HEK293T (cell line): ENCODE results near the gene PLCL2.

Source experiments
- CTCF ChIA-PET: fragments of 350-600 bp; formaldehyde crosslinking; extraction: SDS; loops from one replicate; lab custom pipeline; 2021; ENCODE audit warnings: antibody characterized with exemption, inconsistent platforms; lab: Yijun Ruan, JAX
- POLR2A ChIA-PET: fragments of 350-600 bp; formaldehyde crosslinking; extraction: SDS; loops from one replicate; lab custom pipeline; 2020; ENCODE audit warnings: antibody characterized with exemption, inconsistent platforms; lab: Yijun Ruan, JAX
- DNase-seq: peaks from one replicate; pipeline ENCODE4 v3.0.0; 2012; ENCODE audit warnings: mixed read lengths; ENCODE audit errors: extremely low spot score
- ARNT ChIP-seq: fragments of 450-650 bp; IDR thresholded peaks from 2 replicates; pipeline ENCODE4 v1.6.1; 2017; ENCODE audit warnings: mild to moderate bottlenecking
- BHLHE40 ChIP-seq: fragments of 450-650 bp; IDR thresholded peaks from 2 replicates; pipeline ENCODE4 v1.6.1; 2016; ENCODE audit warnings: mild to moderate bottlenecking, moderate library complexity, borderline replicate concordance
- CTBP1 ChIP-seq: fragments of 450-650 bp; IDR thresholded peaks from 2 replicates; pipeline ENCODE4 v1.6.1; 2016; ENCODE audit warnings: borderline replicate concordance
- ELF4 ChIP-seq: fragments of 450-650 bp; IDR thresholded peaks from 2 replicates; pipeline ENCODE4 v1.6.1; 2017; ENCODE audit warnings: antibody characterized with exemption
- FOXA1 ChIP-seq: fragments of 450-650 bp; IDR thresholded peaks from 2 replicates; pipeline ENCODE4 v1.6.1; 2016; ENCODE audit warnings: mild to moderate bottlenecking
- FOXK2 ChIP-seq: fragments of 450-650 bp; IDR thresholded peaks from 2 replicates; pipeline ENCODE4 v1.6.1; 2016; ENCODE audit warnings: mild to moderate bottlenecking
- FOXM1 ChIP-seq: fragments of 450-650 bp; IDR thresholded peaks from 2 replicates; pipeline ENCODE4 v1.6.1; 2017; ENCODE audit warnings: mild to moderate bottlenecking, borderline replicate concordance
- HDGF ChIP-seq: fragments of 450-650 bp; IDR thresholded peaks from 2 replicates; pipeline ENCODE4 v1.6.1; 2017; ENCODE audit warnings: antibody characterized with exemption, borderline replicate concordance
- L3MBTL2 ChIP-seq: fragments of 450-650 bp; conservative IDR thresholded peaks from 2 replicates; pipeline ENCODE4 v1.6.1; 2016; ENCODE audit warnings: mild to moderate bottlenecking
- LEF1 ChIP-seq: fragments of 450-650 bp; IDR thresholded peaks from 2 replicates; pipeline ENCODE4 v1.6.1; 2017; ENCODE audit warnings: mild to moderate bottlenecking, borderline replicate concordance
- NFRKB ChIP-seq: fragments of 450-650 bp; IDR thresholded peaks from 2 replicates; pipeline ENCODE4 v1.6.1; 2016; ENCODE audit warnings: mild to moderate bottlenecking, moderate library complexity
- SP1 ChIP-seq: fragments of 450-650 bp; IDR thresholded peaks from 2 replicates; pipeline ENCODE4 v1.6.1; 2017
- SUZ12 ChIP-seq: fragments of 450-650 bp; IDR thresholded peaks from 2 replicates; pipeline ENCODE4 v1.6.1; 2016; ENCODE audit warnings: mild to moderate bottlenecking
- TARDBP ChIP-seq: fragments of 450-650 bp; IDR thresholded peaks from 2 replicates; pipeline ENCODE4 v1.6.1; 2016
- ZNF384 ChIP-seq: fragments of 450-650 bp; IDR thresholded peaks from 2 replicates; pipeline ENCODE4 v1.6.1; 2016
- TF ChIP-seq, protein P1 (sequence below): fragments of 450-650 bp; IDR thresholded peaks from 2 replicates; pipeline ENCODE4 v1.6.1; 2016

The PLCL2 gene

GRCh38 chr3:16884748-16885592 lies at the start of gene PLCL2:
Gene PLCL2, plus strand, starts transcription at chr3:16884955. Its CDS starts 85 bp downstream, at chr3:16885040.
- ChIA-PET CTCF (interaction anchor here (0.8 to 2.4 kb wide), 6 partner anchors 10 to 32 kb away, joined by 3 to 10 read pairs (median 4); no protein-coding TSS in a partner anchor), POLR2A (interaction anchor here (1.3 to 1.9 kb wide), 2 partner anchors 12 to 17 kb away, joined by 3 to 9 read pairs; no protein-coding TSS in a partner anchor)
- TF ChIP-seq L3MBTL2 (0 out of 2 replicates have a peak, but pooled peaks have one; percentile 8), CTBP1 (no peak), ZNF384 (peak; percentile 73)
- TF ChIP-seq, protein P1, sequence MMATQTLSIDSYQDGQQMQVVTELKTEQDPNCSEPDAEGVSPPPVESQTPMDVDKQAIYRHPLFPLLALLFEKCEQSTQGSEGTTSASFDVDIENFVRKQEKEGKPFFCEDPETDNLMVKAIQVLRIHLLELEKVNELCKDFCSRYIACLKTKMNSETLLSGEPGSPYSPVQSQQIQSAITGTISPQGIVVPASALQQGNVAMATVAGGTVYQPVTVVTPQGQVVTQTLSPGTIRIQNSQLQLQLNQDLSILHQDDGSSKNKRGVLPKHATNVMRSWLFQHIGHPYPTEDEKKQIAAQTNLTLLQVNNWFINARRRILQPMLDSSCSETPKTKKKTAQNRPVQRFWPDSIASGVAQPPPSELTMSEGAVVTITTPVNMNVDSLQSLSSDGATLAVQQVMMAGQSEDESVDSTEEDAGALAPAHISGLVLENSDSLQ: no peak
- peak; percentile 46 for DNase-seq

DNA sequence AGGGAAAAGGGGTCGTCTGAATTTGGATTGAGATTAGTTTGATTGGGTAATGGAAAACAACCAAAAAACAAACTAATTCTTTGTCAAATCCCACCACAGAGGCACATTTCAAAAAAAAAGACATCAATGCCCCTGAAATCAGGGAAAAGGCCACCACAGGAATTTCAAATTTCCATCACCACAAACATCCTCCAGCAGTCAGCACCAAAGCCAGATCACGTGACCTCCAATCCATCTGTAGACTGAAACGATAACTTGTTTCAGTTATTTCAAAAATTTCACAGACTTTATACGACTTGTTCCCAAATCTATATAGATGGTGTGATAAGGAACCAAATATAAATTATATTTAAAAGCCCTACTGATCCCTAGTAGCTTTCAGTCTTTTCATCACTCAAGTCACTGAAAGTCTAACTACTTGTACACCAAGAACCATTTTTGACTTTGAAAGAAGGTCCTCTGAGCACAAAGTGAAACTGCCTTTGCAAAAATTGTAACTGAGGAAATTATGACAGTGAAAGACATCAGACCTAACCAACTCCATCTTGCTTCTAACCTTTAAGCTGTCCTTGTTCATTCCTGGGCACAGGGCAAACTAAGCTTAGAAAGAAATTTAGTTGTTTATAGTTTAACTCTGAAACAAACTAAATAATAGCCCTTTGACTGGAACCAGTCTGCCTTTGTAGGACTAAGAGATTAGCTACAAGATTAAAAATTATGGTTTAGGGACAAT lies 48.1 kb upstream of the PLCL2 start:
- ChIA-PET POLR2A (no interaction called here), CTCF (no interaction called here)
- no peak for DNase-seq
- TF ChIP-seq NFRKB (no peak), TARDBP (no peak), LEF1 (no peak), L3MBTL2 (no peak), HDGF (no peak), FOXM1 (no peak), ZNF384 (no peak), SP1 (no peak), CTBP1 (no peak), FOXA1 (no peak), FOXK2 (no peak), ARNT (no peak), BHLHE40 (no peak), ELF4 (no peak), SUZ12 (no peak)
- TF ChIP-seq, protein P1: no peak

DNA sequence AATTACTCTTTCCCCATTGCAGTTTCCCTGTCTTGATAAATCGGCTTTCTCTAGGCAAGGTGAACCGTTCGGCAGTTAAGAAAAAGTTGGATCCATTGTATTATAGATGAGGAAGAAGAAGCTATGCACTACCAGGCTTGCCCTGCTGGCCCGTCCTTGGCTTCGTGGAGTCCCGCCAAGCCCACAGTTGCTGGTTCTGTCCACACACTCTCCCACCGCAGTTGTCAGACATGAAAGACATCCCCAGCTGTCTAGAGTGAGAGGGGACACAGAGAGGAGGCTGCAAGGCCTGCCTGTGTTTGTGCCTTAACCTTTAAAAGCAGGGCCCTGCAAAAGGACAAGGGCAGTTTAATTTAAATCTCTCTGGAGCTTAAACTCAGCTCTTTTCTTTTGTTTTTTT lies 47.2 kb upstream of the PLCL2 start:
- POLR2A ChIA-PET: no interaction called here
- no peak for DNase-seq
- TF ChIP-seq SP1 (no peak), FOXM1 (no peak), L3MBTL2 (no peak), LEF1 (no peak), ARNT (no peak), TARDBP (no peak), SUZ12 (no peak), ZNF384 (no peak), CTBP1 (no peak), FOXA1 (no peak), BHLHE40 (no peak), ELF4 (no peak)
- TF ChIP-seq, protein P1: no peak
- CTCF ChIA-PET: no interaction called here

GRCh38 chr3:16838561-16838960 lies 46.2 kb upstream of the PLCL2 start:
- ChIA-PET CTCF (interaction anchor here (0.7 kb wide), 1 partner anchor 155 kb away, joined by 8 read pairs; no protein-coding TSS in a partner anchor), POLR2A (no interaction called here)
- TF ChIP-seq SP1 (no peak), CTBP1 (no peak)
- DNase-seq: no peak

GRCh38 chr3:16839271-16840100 lies 45.3 kb upstream of the PLCL2 start:
- ChIA-PET CTCF (no interaction called here), POLR2A (no interaction called here)
- TF ChIP-seq ARNT (no peak), BHLHE40 (no peak), TARDBP (no peak), LEF1 (no peak), CTBP1 (no peak), SUZ12 (no peak), FOXA1 (no peak), FOXM1 (no peak), ZNF384 (no peak), ELF4 (no peak), NFRKB (no peak), FOXK2 (no peak), L3MBTL2 (no peak), HDGF (no peak), SP1 (no peak)
- TF ChIP-seq, protein P1: no peak
- no peak for DNase-seq
